ENCODE results near the gene ELOVL4. TPM values are rescaled to one million over a fixed set of nuclear protein-coding genes. Genes with fewer than 3 reads are reported as not detected.

The ELOVL4 gene
- total and polyA plus RNA-seq, 9 donors, result 1.1 to 3.1 (median 1.8) TPM

GRCh38 chr6:79985128-79985527 lies 37.8 kb upstream of the ELOVL4 start:
- H3K27me3 ChIP-seq, result no peaks in the 10 kb centered on the region
- DNase-seq, result no peak
- intact Hi-C loops (cut with DNase I), result no loop called here
- H3K4me3 ChIP-seq, result no peak overlapping the region
- H3K4me1 ChIP-seq (ENCODE audit: insufficient read depth), result no peaks in the 10 kb centered on the region
- H3K9me3 ChIP-seq, result no peaks in the 10 kb centered on the region
- no peak for TF ChIP-seq POLR2A (IDR thresholded peaks at IDR 0.05)
- no peak for TF ChIP-seq EP300 (IDR thresholded peaks at IDR 0.05)
- TF ChIP-seq CTCF (IDR thresholded peaks at IDR 0.05), result no peak
- no peaks in the 10 kb centered on the region for H3K36me3 ChIP-seq
- no peak overlapping the region for H3K27ac ChIP-seq

- TF ChIP-seq EP300 (IDR thresholded peaks at IDR 0.05) (no peak), CTCF (IDR thresholded peaks at IDR 0.05) (no peak), POLR2A (IDR thresholded peaks at IDR 0.05) (no peak)
- H3K36me3 ChIP-seq, result no peaks in the 10 kb centered on the region
- H3K27me3 ChIP-seq, result no peaks in the 10 kb centered on the region
- no peak overlapping the region for H3K27ac ChIP-seq
- no peaks in the 10 kb centered on the region for H3K9me3 ChIP-seq
- no peaks in the 10 kb centered on the region for H3K4me1 ChIP-seq (ENCODE audit: insufficient read depth)
- whole genome bisulfite sequencing, 3 donors, result 35 to 62% (median 46%) methylated on average over 2 of the region's 2 CpGs
- intact Hi-C loops (cut with DNase I), result no loop called here
- no peak overlapping the region for H3K4me3 ChIP-seq
- no peak for DNase-seq
Observed at GRCh38 chr6:79984261-79984660, 36.9 kb upstream of the ELOVL4 start.

GRCh38 chr6:79981652-79982051 lies 34.3 kb upstream of the ELOVL4 start:
- WGBS, 3 donors, result 92 to 97% (median 94%) methylated on average over 4 of the region's 4 CpGs
- no peak overlapping the region for H3K4me3 ChIP-seq
- H3K4me1 ChIP-seq (ENCODE audit: insufficient read depth), result no peaks in the 10 kb centered on the region
- TF ChIP-seq EP300 (IDR thresholded peaks at IDR 0.05) (no peak), CTCF (IDR thresholded peaks at IDR 0.05) (no peak), POLR2A (IDR thresholded peaks at IDR 0.05) (no peak)
- H3K27ac ChIP-seq, result no peak overlapping the region
- H3K27me3 ChIP-seq, result no peaks in the 10 kb centered on the region
- no peaks in the 10 kb centered on the region for H3K36me3 ChIP-seq
- intact Hi-C loops (cut with DNase I), result no loop called here
- no peak for DNase-seq
- H3K9me3 ChIP-seq, result no peaks in the 10 kb centered on the region

GRCh38 chr6:79971193-79971592 lies 23.8 kb upstream of the ELOVL4 start:
- no peak for DNase-seq
- Histone ChIP-seq H3K4me3 (no peak overlapping the region), H3K27me3 (no peaks in the 10 kb centered on the region), H3K9me3 (no peaks in the 10 kb centered on the region), H3K36me3 (no peaks in the 10 kb centered on the region), H3K4me1 (ENCODE audit: insufficient read depth) (no peaks in the 10 kb centered on the region), H3K27ac (no peak overlapping the region)
- intact Hi-C loops (cut with DNase I), result no loop called here
- no peak for TF ChIP-seq POLR2A (IDR thresholded peaks at IDR 0.05)
- no peak for TF ChIP-seq CTCF (IDR thresholded peaks at IDR 0.05)
- no peak for TF ChIP-seq EP300 (IDR thresholded peaks at IDR 0.05)

GRCh38 chr6:79969784-79970183 lies 22.4 kb upstream of the ELOVL4 start:
- no peak overlapping the region for H3K4me3 ChIP-seq
- no peak for DNase-seq
- intact Hi-C loops (cut with DNase I), result no loop called here
- WGBS, 3 donors, result 85 to 86% (median 85%) methylated on average over 5 of the region's 5 CpGs
- H3K4me1 ChIP-seq (ENCODE audit: insufficient read depth), result no peaks in the 10 kb centered on the region
- no peaks in the 10 kb centered on the region for H3K9me3 ChIP-seq
- no peak overlapping the region for H3K27ac ChIP-seq
- no peaks in the 10 kb centered on the region for H3K36me3 ChIP-seq
- no peak for TF ChIP-seq POLR2A (IDR thresholded peaks at IDR 0.05)
- TF ChIP-seq EP300 (IDR thresholded peaks at IDR 0.05), result no peak
- TF ChIP-seq CTCF (IDR thresholded peaks at IDR 0.05), result no peak
- H3K27me3 ChIP-seq, result no peaks in the 10 kb centered on the region
